Hematopoietic multipotent progenitor cell treated with erythropoietin and hydrocortisone succinate and interleukin-3 and kit ligand, for 8 days (in vitro differentiated cells): Measurements from ENCODE around the gene SUMO3.
"Not testable (repeated sequence)": the region's sequence is repeated elsewhere in the genome, so short reads cannot be mapped to it uniquely, and the experiment has no call there.

ENCODE experiments used
- DNase-seq: peaks from one replicate; pipeline ENCODE4 v3.0.0-alpha.2; 2015

The SUMO3 gene

GRCh38 chr21:44846485-44847260 lies 28.8 kb upstream of the SUMO3 start:
- DNase-seq = peak; percentile 76

GRCh38 chr21:44846224-44846484 lies 28.3 kb upstream of the SUMO3 start:
- no peak for DNase-seq

GRCh38 chr21:44845418-44846223 lies 27.8 kb upstream of the SUMO3 start:
- DNase-seq = peak; percentile 81

GRCh38 chr21:44844256-44844655 lies 26.4 kb upstream of the SUMO3 start:
- no peak for DNase-seq

DNA sequence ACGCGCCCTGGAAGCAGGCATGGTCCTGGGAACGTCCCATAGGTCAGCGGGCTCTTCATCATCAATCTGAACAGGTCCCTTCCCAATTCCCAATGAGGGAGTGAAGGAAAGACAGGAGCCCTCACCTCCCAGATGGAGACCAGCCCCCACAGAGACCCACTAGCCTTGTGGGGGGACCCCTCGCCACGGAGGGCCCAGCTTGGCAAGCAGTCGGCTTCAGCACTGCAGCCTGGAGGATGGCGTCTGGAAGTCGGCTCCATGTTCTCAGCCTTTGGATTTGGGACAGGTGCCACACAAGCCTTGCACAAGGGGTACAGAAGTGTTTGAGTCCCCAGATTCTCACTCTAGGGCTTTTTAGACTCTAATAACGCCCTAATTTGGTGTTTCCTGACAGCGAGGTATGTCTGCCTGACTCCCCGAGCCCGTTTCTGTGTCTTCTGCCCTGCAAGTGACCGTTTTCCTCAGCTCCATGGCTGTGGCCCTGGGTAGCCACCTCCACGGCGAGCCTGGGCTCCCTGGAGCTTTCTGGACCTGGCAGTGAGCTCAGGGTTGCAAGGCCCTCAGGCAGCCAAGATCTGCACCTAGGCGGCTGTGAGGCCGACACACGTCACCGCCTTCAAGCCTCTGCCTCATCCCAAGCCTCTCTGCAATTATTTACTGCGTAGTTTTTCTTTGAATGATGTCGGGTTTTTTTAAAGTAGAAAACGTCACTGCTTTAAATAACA lies 25.0 kb upstream of the SUMO3 start:
- DNase-seq = no peak

DNA sequence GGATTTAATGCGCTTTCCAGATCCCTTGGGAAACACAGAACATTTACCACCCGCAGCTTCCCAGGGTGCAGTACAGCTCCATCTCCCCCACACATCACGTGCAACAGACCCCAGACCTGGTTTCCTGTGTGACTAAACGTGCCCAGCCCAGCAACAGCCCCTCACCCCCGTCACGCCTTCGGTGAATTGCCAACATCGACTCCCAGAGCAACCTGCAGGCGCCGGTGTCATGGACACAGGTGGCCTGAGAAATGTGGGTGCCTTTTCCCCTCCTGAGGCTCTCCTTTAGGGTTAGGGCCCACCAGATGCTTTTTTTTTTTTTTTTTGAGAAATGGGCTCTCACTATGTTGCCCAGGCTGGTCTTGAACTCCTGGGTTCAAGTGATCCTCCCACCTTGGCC lies 24.2 kb upstream of the SUMO3 start:
- DNase-seq = no peak

GRCh38 chr21:44840771-44841170 lies 22.9 kb upstream of the SUMO3 start:
- DNase-seq = no peak

- no peak for DNase-seq
Measured at GRCh38 chr21:44838951-44839350, 21.1 kb upstream of the SUMO3 start.

GRCh38 chr21:44838039-44838895 lies 20.4 kb upstream of the SUMO3 start:
- DNase-seq = peak; percentile 25

DNA sequence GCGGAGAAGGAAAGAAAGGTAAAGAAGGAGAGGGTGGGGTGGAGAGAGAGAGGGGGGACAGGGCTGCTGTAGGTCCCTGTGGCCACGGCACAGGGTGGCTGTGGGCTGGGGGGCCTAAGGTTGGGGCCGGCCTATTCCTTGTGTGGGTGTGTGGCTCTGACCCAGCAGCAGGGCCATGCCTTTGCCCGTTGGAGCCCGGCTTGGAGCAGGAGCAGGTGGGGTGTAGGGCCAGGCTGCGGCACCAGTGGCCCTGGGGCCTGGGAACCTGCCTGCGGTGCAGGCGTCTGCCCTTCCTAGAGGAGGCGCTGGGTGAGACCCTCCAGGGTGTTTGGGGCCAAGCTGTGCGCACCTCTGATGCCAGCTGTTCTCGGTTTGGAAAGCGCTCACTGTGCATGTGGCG lies 19.7 kb upstream of the SUMO3 start:
- DNase-seq = no peak

DNA sequence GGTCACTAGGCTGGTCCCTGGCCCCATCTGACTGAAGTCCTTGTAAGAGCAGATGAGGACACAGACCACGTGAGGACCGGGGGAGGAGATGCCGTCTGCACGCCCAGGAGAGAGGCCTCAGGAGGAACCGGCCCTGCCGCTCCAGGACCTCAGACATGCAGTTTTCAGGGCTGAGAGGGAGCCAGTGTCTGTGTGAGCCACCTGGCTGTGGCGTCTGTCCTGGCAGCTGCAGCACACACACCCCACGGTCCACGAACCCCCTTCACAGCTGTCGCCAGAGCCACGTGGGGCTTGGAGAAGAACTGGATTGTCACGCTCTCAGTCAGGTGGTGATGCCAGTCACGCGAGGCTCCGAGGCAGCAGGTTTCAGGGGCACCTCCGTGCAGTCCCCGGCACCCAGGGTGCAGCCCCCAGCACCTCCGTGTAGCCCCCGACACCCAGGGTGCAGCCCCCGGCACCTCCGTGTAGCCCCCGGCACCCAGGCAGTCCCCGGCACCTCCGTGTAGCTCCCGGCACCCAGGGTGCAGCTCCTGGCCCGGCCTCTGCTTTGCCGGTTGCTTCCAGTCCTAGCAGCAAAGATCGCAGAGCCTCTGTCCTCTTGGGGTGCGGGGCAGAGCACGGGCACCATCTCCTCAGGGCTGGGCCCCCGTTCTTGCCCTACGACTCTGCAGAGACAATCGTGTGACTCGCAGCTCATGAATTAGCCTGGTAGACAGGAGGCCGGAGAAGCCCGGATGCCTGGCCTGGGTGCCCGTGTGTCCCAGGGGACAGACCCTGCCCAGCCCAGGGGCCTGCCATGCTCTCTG lies 19.0 kb upstream of the SUMO3 start:
- DNase-seq = peak; percentile 22

DNA sequence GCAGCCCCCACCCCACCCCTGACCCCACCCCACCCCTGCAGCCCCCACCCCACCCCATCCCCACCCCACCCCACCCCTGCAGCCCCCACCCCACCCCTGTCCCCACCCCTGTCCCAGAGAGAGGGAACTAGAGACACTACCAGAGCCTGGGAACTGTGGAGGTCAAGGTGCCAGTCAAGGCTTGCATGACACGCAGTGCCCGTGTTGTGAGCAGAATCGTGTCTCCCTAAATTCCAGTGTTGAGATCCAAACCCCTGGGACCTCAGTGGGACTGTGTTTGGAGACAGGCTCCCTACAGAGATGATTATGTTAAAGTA lies 18.4 kb upstream of the SUMO3 start:
- DNase-seq = no peak

- no peak for DNase-seq
Measured at GRCh38 chr21:44835647-44835973, 17.7 kb upstream of the SUMO3 start.

DNA sequence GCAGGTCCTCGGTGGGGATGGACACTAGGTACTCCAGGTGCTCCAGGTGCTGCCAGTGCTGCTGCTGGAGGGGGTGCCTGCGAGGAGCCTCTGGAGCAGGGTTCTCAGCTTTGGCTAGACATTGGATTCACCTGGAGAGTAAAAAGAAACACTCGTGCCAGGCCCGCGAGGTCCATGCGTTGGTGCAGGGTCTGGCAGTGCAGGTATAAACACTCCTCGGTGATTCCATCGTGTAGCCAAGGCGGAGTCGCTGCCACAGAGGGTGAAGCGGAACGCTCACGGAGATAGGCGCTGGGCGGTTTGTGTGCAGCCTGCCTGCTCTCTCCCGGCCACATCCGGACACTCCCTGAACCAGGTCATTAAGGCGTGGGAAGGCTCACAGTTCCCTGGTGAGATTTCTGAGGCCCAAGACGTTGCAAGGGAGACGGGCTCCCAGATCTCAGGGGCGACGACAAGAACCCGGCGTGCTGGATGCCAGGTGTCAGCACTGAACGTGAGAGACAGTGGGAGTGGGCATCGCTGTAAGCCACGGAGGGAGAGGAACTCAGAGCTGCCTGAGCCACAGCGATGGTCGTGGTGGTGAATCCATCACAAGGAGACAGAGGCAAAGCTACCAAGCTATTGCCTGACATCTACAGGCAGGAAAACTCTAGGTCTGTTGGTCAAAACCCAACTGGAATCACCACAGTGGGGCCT lies 17.2 kb upstream of the SUMO3 start:
- DNase-seq = no peak

DNA sequence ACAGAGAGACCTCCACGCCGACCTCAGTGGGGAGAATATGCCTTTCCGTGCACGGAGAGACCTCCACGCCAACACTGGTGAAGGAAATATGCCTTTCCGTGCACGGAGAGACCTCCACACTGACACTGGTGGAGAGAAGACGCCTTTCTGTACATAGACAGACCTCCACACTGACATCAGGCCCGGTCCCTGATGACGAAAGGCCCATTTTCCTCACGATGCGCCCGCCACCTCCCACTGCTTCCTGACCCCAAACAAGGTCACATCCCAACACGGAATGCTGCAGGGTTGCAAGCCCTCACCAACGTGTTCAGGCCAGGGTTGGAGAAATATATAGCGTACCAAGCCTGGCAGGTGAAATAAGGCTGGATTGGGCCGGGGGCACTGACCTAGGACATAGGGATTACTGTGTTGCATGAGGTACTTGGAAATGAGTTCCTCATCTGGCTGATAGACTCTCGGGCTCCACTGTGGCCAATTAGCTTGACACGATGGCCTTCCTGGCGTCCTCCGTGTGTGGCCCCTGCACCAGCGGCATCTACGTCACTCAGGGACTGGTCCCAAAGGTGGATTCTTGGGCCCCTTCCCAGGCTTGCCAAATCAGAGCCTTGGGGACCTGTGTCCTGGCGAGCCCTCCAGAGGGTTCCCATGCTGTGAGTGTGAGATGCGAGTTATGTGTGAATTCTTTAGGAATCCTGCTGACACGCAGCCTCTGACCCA lies 16.5 kb upstream of the SUMO3 start:
- DNase-seq = no peak

- no peak for DNase-seq
Measured at GRCh38 chr21:44833663-44834062, 15.8 kb upstream of the SUMO3 start.

DNA sequence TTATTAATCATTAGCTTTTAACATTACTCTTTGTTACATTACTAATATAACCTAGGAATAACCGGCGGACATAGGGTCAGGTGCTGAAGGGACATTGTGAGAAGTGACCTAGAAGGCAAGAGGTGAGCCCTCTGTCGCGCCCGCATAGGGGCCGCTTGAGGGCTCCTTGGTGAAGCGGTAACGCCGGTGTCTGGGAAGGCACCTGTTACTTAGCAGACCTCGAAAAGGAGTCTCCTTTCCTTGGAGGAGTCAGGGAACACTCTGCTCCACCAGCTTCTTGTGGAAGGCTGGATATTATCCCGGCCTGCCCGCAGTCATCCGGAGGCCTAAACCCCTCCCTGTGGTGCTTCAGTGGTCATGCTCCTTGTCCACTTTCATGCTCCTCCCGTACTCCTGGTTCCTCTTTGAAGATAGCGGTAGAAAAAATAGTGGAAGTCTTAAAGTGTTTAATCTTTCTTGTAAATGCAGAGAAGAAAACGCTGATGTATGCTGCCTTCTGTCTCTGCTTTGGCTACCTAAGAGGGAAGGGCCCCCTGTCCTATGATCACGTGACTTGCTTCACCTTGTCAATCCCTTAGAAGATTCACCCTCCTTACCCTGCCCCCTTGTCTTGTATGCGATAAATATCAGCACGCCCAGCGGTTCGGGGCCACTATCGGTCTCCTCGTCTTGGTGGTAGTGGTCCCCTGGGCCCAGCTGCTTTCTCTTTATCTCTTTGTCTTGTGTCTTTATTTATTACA lies 14.8 kb upstream of the SUMO3 start:
- not testable (repeated sequence) for DNase-seq

- DNase-seq = no peak
Measured at GRCh38 chr21:44831227-44831860, 13.5 kb upstream of the SUMO3 start.

DNA sequence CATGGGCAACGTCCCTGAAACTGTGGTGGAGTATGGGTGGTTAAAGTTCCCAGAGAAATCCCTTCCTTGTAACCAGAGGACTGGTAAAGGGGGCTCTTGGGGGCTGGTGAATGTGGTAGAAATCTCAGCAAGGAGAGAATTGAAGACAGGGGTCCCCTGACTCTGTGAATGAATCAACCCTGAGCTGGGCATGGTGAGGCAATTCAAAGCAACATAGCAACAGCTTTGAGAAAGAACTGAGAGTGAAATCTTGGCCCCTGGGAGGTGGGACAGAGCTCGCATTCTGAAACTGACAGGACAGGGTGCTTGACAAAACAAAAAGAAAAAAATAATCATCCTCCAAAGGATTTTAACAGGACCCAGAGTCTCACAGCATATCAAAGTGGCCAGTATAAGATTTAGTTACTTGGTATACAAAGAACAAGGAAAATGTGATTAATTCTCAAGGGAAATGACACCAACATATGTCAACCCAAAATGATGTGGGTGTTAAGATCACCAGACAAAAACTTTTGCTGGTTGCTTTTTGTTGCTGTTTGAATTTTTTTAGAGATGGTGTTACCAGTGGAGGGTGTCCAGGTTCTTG lies 11.7 kb upstream of the SUMO3 start:
- DNase-seq = no peak
